GM21717 (cell line): ENCODE measurements around the gene PRKAR2A.
"Not testable (repeated sequence)": the region's sequence is repeated elsewhere in the genome, so short reads cannot be mapped to it uniquely, and the experiment has no call there.

Source experiments
- ATAC-seq: cut with Tn5 transposase; IDR thresholded peaks from one replicate; pipeline ENCODE4 v1.9.1; 2021; ENCODE audit warnings: mild to moderate bottlenecking, moderate library complexity; ENCODE audit not compliant: unreplicated experiment

Gene PRKAR2A

GRCh38 chr3:48837163-48837562 lies 10.5 kb downstream of the PRKAR2A start:
- ATAC-seq = no peak

GRCh38 chr3:48835650-48836366 lies 11.9 kb downstream of the PRKAR2A start:
- ATAC-seq = no peak

- no peak for ATAC-seq
Measured at GRCh38 chr3:48832684-48833083, 15.0 kb downstream of the PRKAR2A start.

GRCh38 chr3:48830715-48831114 lies 17.0 kb downstream of the PRKAR2A start:
- ATAC-seq = no peak

GRCh38 chr3:48829525-48829924 lies 18.1 kb downstream of the PRKAR2A start:
- not testable (repeated sequence) for ATAC-seq

- ATAC-seq = not testable (repeated sequence)
Measured at GRCh38 chr3:48827874-48828273, 19.8 kb downstream of the PRKAR2A start.

GRCh38 chr3:48826451-48826850 lies 21.2 kb downstream of the PRKAR2A start:
- no peak for ATAC-seq

- ATAC-seq = no peak
Measured at GRCh38 chr3:48820612-48821324, 26.9 kb downstream of the PRKAR2A start.

- ATAC-seq = no peak
Measured at GRCh38 chr3:48819234-48820221, 28.1 kb downstream of the PRKAR2A start.

- no peak for ATAC-seq
Measured at GRCh38 chr3:48811524-48811923, 36.1 kb downstream of the PRKAR2A start.

- ATAC-seq = no peak
Measured at GRCh38 chr3:48804930-48805329, 42.7 kb downstream of the PRKAR2A start.

- not testable (repeated sequence) for ATAC-seq
Measured at GRCh38 chr3:48800831-48801230, 46.8 kb downstream of the PRKAR2A start.

GRCh38 chr3:48798998-48799397 lies 48.7 kb downstream of the PRKAR2A start:
- no peak for ATAC-seq

- no peak for ATAC-seq
Measured at GRCh38 chr3:48797626-48798025, 50.0 kb downstream of the PRKAR2A start.

GRCh38 chr3:48795997-48796732 lies 51.5 kb downstream of the PRKAR2A start:
- ATAC-seq = no peak

GRCh38 chr3:48793484-48793883 lies 54.2 kb downstream of the PRKAR2A start:
- not testable (repeated sequence) for ATAC-seq

- no peak for ATAC-seq
Measured at GRCh38 chr3:48789665-48790064, 58.0 kb downstream of the PRKAR2A start.

GRCh38 chr3:48788544-48789162 lies 59.0 kb downstream of the PRKAR2A start:
- no peak for ATAC-seq

- no peak for ATAC-seq
Measured at GRCh38 chr3:48784426-48785120, 63.1 kb downstream of the PRKAR2A start.
